GM12891 (cell line): ENCODE data around the gene TEKT2.

Experiments
- PAX5 ChIP-seq: IDR thresholded peaks from 2 replicates; pipeline ENCODE4 v1.6.1; 2011; ENCODE audit warnings: low read length, moderate library complexity, mild to moderate bottlenecking; ENCODE audit not compliant: insufficient read depth, severe bottlenecking
- POLR2A ChIP-seq: IDR thresholded peaks from 2 replicates; pipeline ENCODE4 v1.6.1; 2011; ENCODE audit warnings: low read depth, low read length, control low read depth
- POLR2AphosphoS5 ChIP-seq: IDR thresholded peaks from 2 replicates; pipeline ENCODE4 v1.6.1; 2011; ENCODE audit warnings: low read depth, low read length, control low read depth
- POU2F2 ChIP-seq: IDR thresholded peaks from 2 replicates; pipeline ENCODE4 v1.6.1; 2011; ENCODE audit warnings: low read depth, mild to moderate bottlenecking, control low read depth, low read length, moderate library complexity
- SPI1 ChIP-seq: IDR thresholded peaks from 2 replicates; pipeline ENCODE4 v1.6.1; 2011; ENCODE audit warnings: low read depth, low read length, control low read depth
- TAF1 ChIP-seq: IDR thresholded peaks from 2 replicates; pipeline ENCODE4 v1.6.1; 2011; ENCODE audit warnings: low read depth, low read length, control low read depth

DNA sequence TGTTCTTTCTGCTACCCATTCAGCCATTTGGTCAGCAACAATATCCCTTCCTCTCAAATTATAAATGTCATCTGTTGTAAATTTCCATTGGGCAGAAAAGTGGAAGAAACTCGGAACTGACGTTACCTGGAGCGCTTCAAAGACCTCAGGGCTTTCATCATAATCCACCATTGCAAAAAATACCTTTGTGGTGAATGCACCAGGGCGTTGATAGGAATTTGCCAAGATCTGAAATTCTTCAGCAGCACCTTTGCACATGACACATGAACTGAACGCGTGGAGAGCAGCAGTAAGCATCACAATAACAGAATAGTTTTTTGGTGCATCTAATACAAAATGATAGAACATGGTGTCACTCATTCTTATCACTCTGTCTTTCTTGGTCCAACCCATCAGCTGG, 3.1 kb upstream of the TEKT2 start:
- no peak for TF ChIP-seq POLR2A
- TF ChIP-seq TAF1: no peak
- TF ChIP-seq POU2F2: no peak
- no peak for TF ChIP-seq PAX5
- TF ChIP-seq POLR2AphosphoS5: no peak
- no peak for TF ChIP-seq SPI1
